Neural progenitor cell (in vitro differentiated cells): Measurements from ENCODE around the gene FDXACB1. TPM values are rescaled to one million over a fixed set of nuclear protein-coding genes. Genes with fewer than 3 reads are reported as not detected.

Experiments used
- DNase-seq: peaks from one replicate; pipeline ENCODE4 v3.0.0-alpha.2; 2016; ENCODE audit warnings: low spot score
- H2AFZ ChIP-seq: fragments of 200-600 bp; sonication (generic); replicated peaks from 2 replicates; pipeline ENCODE4 v1.6.1; 2016; ENCODE audit warnings: antibody characterized with exemption
- H3F3A ChIP-seq: fragments of 200-600 bp; sonication (generic); 2 replicates; pipeline ENCODE4 v1.6.1; 2016; ENCODE audit warnings: antibody characterized with exemption, low read depth
- H3K27ac ChIP-seq: fragments of 200-600 bp; sonication (generic); 2 replicates; pipeline ENCODE4 v1.5.1; 2016; ENCODE audit warnings: mild to moderate bottlenecking
- H3K27me3 ChIP-seq: fragments of 200-600 bp; sonication (generic); 2 replicates; pipeline ENCODE4 v1.6.1; 2016; ENCODE audit warnings: mild to moderate bottlenecking, moderate library complexity
- H3K36me3 ChIP-seq: fragments of 200-600 bp; sonication (generic); 2 replicates; pipeline ENCODE4 v1.5.1; 2016
- H3K4me1 ChIP-seq: fragments of 200-600 bp; sonication (generic); 2 replicates; pipeline ENCODE4 v1.6.1; 2016; ENCODE audit warnings: mixed run types
- H3K4me2 ChIP-seq: fragments of 200-600 bp; sonication (generic); 2 replicates; pipeline ENCODE4 v1.6.1; 2016
- H3K4me3 ChIP-seq: fragments of 200-600 bp; sonication (generic); 2 replicates; pipeline ENCODE4 v1.5.1; 2016
- H3K79me2 ChIP-seq: fragments of 200-600 bp; sonication (generic); 2 replicates; pipeline ENCODE4 v1.6.1; 2016; ENCODE audit warnings: low read depth
- H3K9ac ChIP-seq: fragments of 200-600 bp; sonication (generic); 2 replicates; pipeline ENCODE4 v1.6.1; 2016
- H3K9me3 ChIP-seq: fragments of 200-600 bp; sonication (generic); 2 replicates; pipeline ENCODE4 v1.5.1; 2016; ENCODE audit warnings: low read depth
- H4K20me1 ChIP-seq: fragments of 200-600 bp; sonication (generic); 2 replicates; pipeline ENCODE4 v1.6.1; 2016; ENCODE audit warnings: low read depth
- H3K27ac Mint-ChIP-seq: 3 replicates; pipeline ENCODE4 v1.8.0; 2021; ENCODE audit warnings: mixed read lengths
- H3K27me3 Mint-ChIP-seq: 2 replicates; pipeline ENCODE4 v1.8.0; 2022; ENCODE audit warnings: low read depth, mild to moderate bottlenecking, inconsistent platforms, moderate library complexity, mixed read lengths; ENCODE audit not compliant: insufficient read depth
- H3K36me3 Mint-ChIP-seq: 3 replicates; pipeline ENCODE4 v1.8.0; 2021; ENCODE audit warnings: mixed read lengths
- H3K4me1 Mint-ChIP-seq: 3 replicates; pipeline ENCODE4 v1.8.0; 2021; ENCODE audit warnings: mixed read lengths
- H3K4me3 Mint-ChIP-seq: 3 replicates; pipeline ENCODE4 v1.8.0; 2021; ENCODE audit warnings: mild to moderate bottlenecking, moderate library complexity, mixed read lengths
- H3K9me3 Mint-ChIP-seq: 3 replicates; pipeline ENCODE4 v1.8.0; 2020; ENCODE audit warnings: mixed read lengths
- CTCF ChIP-seq: fragments of 200-600 bp; sonication (generic); IDR thresholded peaks from 2 replicates; pipeline ENCODE4 v1.5.1; 2017; ENCODE audit warnings: antibody characterized with exemption, mild to moderate bottlenecking
- EZH2 ChIP-seq: fragments of 200-600 bp; sonication (generic); IDR thresholded peaks from 2 replicates; pipeline ENCODE4 v1.6.1; 2017; ENCODE audit warnings: antibody characterized with exemption, mild to moderate bottlenecking, moderate library complexity
- EZH2phosphoT487 ChIP-seq: fragments of 200-600 bp; sonication (generic); IDR thresholded peaks from 2 replicates; pipeline ENCODE4 v1.6.1; 2017; ENCODE audit warnings: antibody characterized with exemption
- total RNA-seq: library from RNA; depleted of rRNA; stranded (reverse); fragments of >200 nt; gene quantifications from 2 replicates; pipeline ENCODE4 v1.2.3, GENCODE V29; 2015; ENCODE audit warnings: low replicate concordance

FDXACB1 gene
- total RNA-seq, 1 donor from 2014 or later = 6.0 TPM

DNA sequence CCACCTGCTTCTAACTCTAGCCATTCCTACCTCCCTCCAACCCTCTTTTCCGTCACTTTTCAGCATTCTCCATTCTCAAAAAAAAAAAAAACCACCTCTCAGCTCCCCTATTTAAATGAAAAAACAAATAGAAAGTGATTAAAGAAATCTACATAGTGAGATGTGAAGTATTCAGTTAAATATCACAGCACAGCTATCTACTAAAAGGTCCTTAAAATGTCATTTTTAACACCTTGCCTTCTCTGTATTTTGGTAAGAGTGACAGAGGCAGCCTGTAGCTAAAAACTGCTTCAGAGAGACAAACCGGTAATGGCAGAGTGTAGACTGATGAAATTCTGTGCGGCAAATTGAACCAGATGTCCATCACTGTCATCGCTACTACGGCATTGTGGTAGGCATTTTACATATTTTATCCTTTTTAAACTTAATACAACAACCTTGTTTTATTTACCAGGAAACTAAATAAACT is 7.2 kb downstream of the FDXACB1 start:
- DNase-seq = no peak
- Histone ChIP-seq H3K79me2 (peaks cover 7% of the 10 kb centered on the region), H3K4me2 (peak overlapping the region; percentile 86), H3K27ac (no peak overlapping the region), H3F3A (peaks cover 18% of the 10 kb centered on the region), H3K36me3 (peaks cover 7% of the 10 kb centered on the region), H3K27me3 (no peaks in the 10 kb centered on the region), H4K20me1 (no peaks in the 10 kb centered on the region), H3K9ac (peak overlapping the region; percentile 49), H2AFZ (peak overlapping the region; percentile 80), H3K4me1 (no peaks in the 10 kb centered on the region), H3K4me3 (peak overlapping the region; percentile 85), H3K9me3 (no peaks in the 10 kb centered on the region)
- H3K4me3 Mint-ChIP-seq = peak overlapping the region; percentile 96
- TF ChIP-seq EZH2 = no peak
- no peak for TF ChIP-seq CTCF
- TF ChIP-seq EZH2phosphoT487 = no peak
- no peaks in the 10 kb centered on the region for H3K9me3 Mint-ChIP-seq
- H3K4me1 Mint-ChIP-seq = peaks cover 19% of the 10 kb centered on the region
- peak overlapping the region; percentile 88 for H3K27ac Mint-ChIP-seq
- H3K36me3 Mint-ChIP-seq = peaks cover 11% of the 10 kb centered on the region
- peaks cover 5% of the 10 kb centered on the region for H3K27me3 Mint-ChIP-seq

GRCh38 chr11:111870886-111871692 is 7.9 kb downstream of the FDXACB1 start, which contains the start of gene ALG9:
Gene ALG9, minus strand, starts transcription at chr11:111871581. Its CDS starts 99 bp downstream, at chr11:111871482.
- Mint-ChIP-seq H3K4me3 (peak within 1 kb of the TSS; percentile 96), H3K36me3 (peaks cover 17% of the 10 kb centered on the region), H3K4me1 (peaks cover 15% of the 10 kb centered on the region), H3K9me3 (no peaks in the 10 kb centered on the region), H3K27me3 (peaks cover 5% of the 10 kb centered on the region), H3K27ac (peak within 1 kb of the TSS; percentile 88)
- peak; percentile 88 for DNase-seq
- Histone ChIP-seq H4K20me1 (no peaks in the 10 kb centered on the region), H2AFZ (peak within 1 kb of the TSS; percentile 80), H3K9me3 (no peaks in the 10 kb centered on the region), H3K4me1 (no peaks in the 10 kb centered on the region), H3K4me3 (peak within 1 kb of the TSS; percentile 85), H3K27ac (peak within 1 kb of the TSS; percentile 60), H3K9ac (peak within 1 kb of the TSS; percentile 49), H3K79me2 (peaks cover 7% of the 10 kb centered on the region), H3K27me3 (no peaks in the 10 kb centered on the region), H3K36me3 (peaks cover 7% of the 10 kb centered on the region), H3F3A (peaks cover 18% of the 10 kb centered on the region), H3K4me2 (peak within 1 kb of the TSS; percentile 86)
- TF ChIP-seq EZH2phosphoT487 (no peak), CTCF (peak; percentile 35)

- no peaks in the 10 kb centered on the region for H3K27me3 ChIP-seq
- peak overlapping the region; percentile 85 for H3K4me3 ChIP-seq
- H3K79me2 ChIP-seq = peaks cover 7% of the 10 kb centered on the region
- Mint-ChIP-seq H3K36me3 (peaks cover 17% of the 10 kb centered on the region), H3K27ac (no peak overlapping the region), H3K27me3 (peaks cover 5% of the 10 kb centered on the region), H3K4me1 (peaks cover 15% of the 10 kb centered on the region), H3K4me3 (peak overlapping the region; percentile 96), H3K9me3 (no peaks in the 10 kb centered on the region)
- peaks cover 18% of the 10 kb centered on the region for H3F3A ChIP-seq
- H3K4me1 ChIP-seq = no peaks in the 10 kb centered on the region
- DNase-seq = no peak
- TF ChIP-seq CTCF = no peak
- no peak overlapping the region for H3K27ac ChIP-seq
- H3K36me3 ChIP-seq = peaks cover 7% of the 10 kb centered on the region
- no peaks in the 10 kb centered on the region for H3K9me3 ChIP-seq
- peak overlapping the region; percentile 80 for H2AFZ ChIP-seq
- peak overlapping the region; percentile 44 for H3K9ac ChIP-seq
- H3K4me2 ChIP-seq = peak overlapping the region; percentile 86
- H4K20me1 ChIP-seq = no peaks in the 10 kb centered on the region
These were observed 8.5 kb downstream of the FDXACB1 start for GRCh38 chr11:111870522-111870885.
